SU-DHL-6 (cell line): Measurements from ENCODE around the gene FURIN.
"Not testable (repeated sequence)": the region's sequence is repeated elsewhere in the genome, so short reads cannot be mapped to it uniquely, and the experiment has no call there.

ENCODE experiments used
- H2AFZ ChIP-seq: fragments of 200-600 bp; sonication (generic); 2 replicates; pipeline ENCODE4 v1.6.1; 2014; ENCODE audit warnings: low read depth, mild to moderate bottlenecking, moderate library complexity, mixed read lengths, antibody characterized with exemption, low read length; ENCODE audit not compliant: severe bottlenecking
- H3F3A ChIP-seq: fragments of 200-600 bp; shearing (Covaris generic); 2 replicates; pipeline ENCODE4 v1.6.0; 2016; ENCODE audit warnings: antibody characterized with exemption, mild to moderate bottlenecking; ENCODE audit not compliant: insufficient read depth
- H3K27ac ChIP-seq: fragments of 200-600 bp; sonication (generic); 2 replicates; pipeline ENCODE4 v1.5.1; 2016; ENCODE audit warnings: low read depth, mild to moderate bottlenecking, low read length, moderate library complexity, mixed read lengths
- H3K27me3 ChIP-seq: fragments of 200-600 bp; sonication (generic), shearing (Covaris generic); 2 replicates; pipeline ENCODE4 v1.6.0; 2014; ENCODE audit warnings: mild to moderate bottlenecking, low read length
- H3K36me3 ChIP-seq: fragments of 200-600 bp; sonication (generic); 2 replicates; pipeline ENCODE4 v1.6.1; 2014; ENCODE audit warnings: mild to moderate bottlenecking, low read length, mixed read lengths
- H3K4me2 ChIP-seq: fragments of 300-600, 200-600 bp; shearing (Covaris generic), sonication (generic); 2 replicates; pipeline ENCODE4 v1.6.0; 2014; ENCODE audit warnings: low read length, low read depth, mild to moderate bottlenecking; ENCODE audit not compliant: poor library complexity, severe bottlenecking
- H3K4me3 ChIP-seq: fragments of 200-600 bp; sonication (generic); 2 replicates; pipeline ENCODE4 v1.5.1; 2014; ENCODE audit warnings: antibody characterized with exemption, low read length, mild to moderate bottlenecking, mixed read lengths; ENCODE audit not compliant: insufficient read depth, poor library complexity, severe bottlenecking
- H3K79me2 ChIP-seq: fragments of 200-600 bp; sonication (generic); 2 replicates; pipeline ENCODE4 v1.6.1; 2014; ENCODE audit warnings: mild to moderate bottlenecking, low read length, moderate library complexity; ENCODE audit not compliant: insufficient read depth
- H3K9ac ChIP-seq: fragments of 200-600 bp; sonication (generic); 2 replicates; pipeline ENCODE4 v1.7.0; 2014; ENCODE audit warnings: mild to moderate bottlenecking, low read length
- H3K9me2 ChIP-seq: fragments of 200-600 bp; sonication (generic); replicated peaks from 2 replicates; pipeline ENCODE4 v1.6.1; 2014; ENCODE audit warnings: low read length; ENCODE audit not compliant: insufficient read depth
- H3K9me3 ChIP-seq: fragments of 200-600 bp; sonication (generic); 2 replicates; pipeline ENCODE4 v1.6.1; 2014; ENCODE audit warnings: low read length, mixed read lengths; ENCODE audit not compliant: insufficient read depth
- H4K20me1 ChIP-seq: fragments of 200-600 bp; sonication (generic); 2 replicates; pipeline ENCODE4 v1.6.1; 2014; ENCODE audit warnings: low read depth, mild to moderate bottlenecking, antibody characterized with exemption, low read length, moderate library complexity, mixed read lengths
- EZH2phosphoT487 ChIP-seq: fragments of 200-600 bp; sonication (generic), shearing (Covaris generic); conservative IDR thresholded peaks from 2 replicates; pipeline ENCODE4 v1.6.1; 2018; ENCODE audit warnings: mild to moderate bottlenecking, antibody characterized with exemption, low read length, moderate library complexity, mixed read lengths
- TF ChIP-seq, protein P1 (sequence below): fragments of 200-600 bp; sonication (generic); IDR thresholded peaks from one replicate; pipeline ENCODE4 v1.5.1; 2017; ENCODE audit warnings: antibody characterized with exemption, mild to moderate bottlenecking, low read length, moderate library complexity; ENCODE audit not compliant: insufficient read depth, poor library complexity, severe bottlenecking

FURIN gene

DNA sequence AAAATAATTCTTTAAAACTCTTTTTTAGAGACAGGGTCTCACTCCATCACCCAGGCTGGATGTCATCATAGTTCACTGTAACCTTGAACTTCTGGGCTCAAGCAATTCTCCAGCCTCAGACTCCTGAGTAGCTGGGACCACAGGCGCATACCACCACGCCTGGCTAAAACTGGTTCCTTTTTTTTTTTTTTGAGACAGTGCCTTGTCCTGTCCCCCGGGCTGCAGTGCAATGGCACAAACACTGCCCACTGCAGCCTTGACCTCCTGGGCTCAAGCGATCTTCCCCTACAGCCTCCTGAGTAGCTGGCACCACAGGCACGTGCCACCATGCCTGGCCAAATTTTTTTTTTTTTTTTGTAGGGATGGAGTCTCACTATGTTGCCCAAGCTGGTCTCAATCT lies 23.7 kb upstream of the FURIN start:
- Histone ChIP-seq H3K27ac (no peak overlapping the region), H3K27me3 (no peaks in the 10 kb centered on the region), H2AFZ (no peak overlapping the region), H3K9ac (no peak overlapping the region), H3K4me2 (no peak overlapping the region), H3K79me2 (no peaks in the 10 kb centered on the region), H3K9me3 (no peaks in the 10 kb centered on the region), H3K36me3 (no peaks in the 10 kb centered on the region), H3K9me2 (no peaks in the 10 kb centered on the region), H4K20me1 (no peaks in the 10 kb centered on the region), H3K4me3 (no peak overlapping the region), H3F3A (no peaks in the 10 kb centered on the region)
- no peak for TF ChIP-seq EZH2phosphoT487
- TF ChIP-seq, protein P1, sequence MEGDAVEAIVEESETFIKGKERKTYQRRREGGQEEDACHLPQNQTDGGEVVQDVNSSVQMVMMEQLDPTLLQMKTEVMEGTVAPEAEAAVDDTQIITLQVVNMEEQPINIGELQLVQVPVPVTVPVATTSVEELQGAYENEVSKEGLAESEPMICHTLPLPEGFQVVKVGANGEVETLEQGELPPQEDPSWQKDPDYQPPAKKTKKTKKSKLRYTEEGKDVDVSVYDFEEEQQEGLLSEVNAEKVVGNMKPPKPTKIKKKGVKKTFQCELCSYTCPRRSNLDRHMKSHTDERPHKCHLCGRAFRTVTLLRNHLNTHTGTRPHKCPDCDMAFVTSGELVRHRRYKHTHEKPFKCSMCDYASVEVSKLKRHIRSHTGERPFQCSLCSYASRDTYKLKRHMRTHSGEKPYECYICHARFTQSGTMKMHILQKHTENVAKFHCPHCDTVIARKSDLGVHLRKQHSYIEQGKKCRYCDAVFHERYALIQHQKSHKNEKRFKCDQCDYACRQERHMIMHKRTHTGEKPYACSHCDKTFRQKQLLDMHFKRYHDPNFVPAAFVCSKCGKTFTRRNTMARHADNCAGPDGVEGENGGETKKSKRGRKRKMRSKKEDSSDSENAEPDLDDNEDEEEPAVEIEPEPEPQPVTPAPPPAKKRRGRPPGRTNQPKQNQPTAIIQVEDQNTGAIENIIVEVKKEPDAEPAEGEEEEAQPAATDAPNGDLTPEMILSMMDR = no peak

DNA sequence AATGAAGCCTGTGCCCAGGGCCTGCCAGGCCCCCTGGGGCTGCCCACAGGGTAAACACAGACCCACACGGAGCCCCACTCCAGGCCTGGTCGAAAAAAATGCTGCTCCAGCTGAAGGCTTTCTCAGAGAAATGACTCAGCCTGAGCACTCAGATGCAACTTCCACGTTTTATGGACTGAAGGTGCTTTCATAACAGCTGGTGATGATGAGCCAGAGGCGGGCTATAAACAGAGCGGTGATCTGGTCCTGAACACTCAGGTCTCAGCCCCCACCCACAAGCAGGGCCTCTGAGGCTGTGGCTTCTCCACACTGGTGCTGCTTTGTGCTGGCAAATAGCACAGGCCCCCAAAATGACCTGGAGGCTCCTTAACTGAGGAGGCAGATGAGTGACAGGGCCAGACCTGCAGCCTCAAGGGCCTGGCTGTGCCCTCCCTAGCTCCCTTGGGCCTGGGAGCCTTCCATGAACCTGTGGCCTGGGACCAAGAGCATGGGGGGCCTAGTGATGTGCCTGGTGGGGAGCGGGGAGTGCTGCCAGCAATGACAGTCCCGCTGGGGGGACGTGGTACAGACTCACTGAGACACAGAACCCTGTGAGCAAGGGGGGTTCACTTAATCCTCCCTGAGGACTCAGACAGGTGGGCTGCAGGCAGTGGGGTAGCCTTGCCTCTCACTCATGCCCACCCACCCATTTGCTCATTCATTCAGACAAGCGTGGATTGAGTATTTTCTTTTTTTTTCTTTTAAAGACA lies 23.0 kb upstream of the FURIN start:
- H3K4me3 ChIP-seq = no peak overlapping the region
- H3K9me2 ChIP-seq = no peaks in the 10 kb centered on the region
- H3K27me3 ChIP-seq = no peaks in the 10 kb centered on the region
- H3K27ac ChIP-seq = no peak overlapping the region
- H3K36me3 ChIP-seq = no peaks in the 10 kb centered on the region
- no peak overlapping the region for H3K9ac ChIP-seq
- TF ChIP-seq, protein P1 = no peak
- TF ChIP-seq EZH2phosphoT487 = no peak
- no peak overlapping the region for H2AFZ ChIP-seq
- no peak overlapping the region for H3K4me2 ChIP-seq
- H4K20me1 ChIP-seq = no peaks in the 10 kb centered on the region
- no peaks in the 10 kb centered on the region for H3F3A ChIP-seq
- H3K9me3 ChIP-seq = no peaks in the 10 kb centered on the region
- no peaks in the 10 kb centered on the region for H3K79me2 ChIP-seq

DNA sequence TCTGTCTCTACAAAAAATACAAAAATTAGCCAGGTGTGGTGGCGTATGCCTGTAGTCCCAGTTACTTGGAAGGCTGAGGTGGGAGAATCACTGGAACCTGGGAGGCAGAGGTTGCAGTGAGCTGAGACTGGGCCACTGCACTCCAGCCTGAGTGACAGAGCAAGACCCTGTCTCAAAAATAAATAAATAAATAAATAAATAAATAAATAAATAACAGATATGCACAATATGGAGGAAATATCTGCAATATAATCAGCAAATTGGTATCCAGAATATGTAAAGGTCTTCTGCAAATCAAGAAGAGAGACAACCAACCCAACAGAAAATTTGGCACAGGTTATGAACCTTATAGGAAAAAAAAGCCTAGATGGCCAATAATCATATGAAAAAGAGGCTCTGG lies 19.0 kb upstream of the FURIN start:
- H3K4me2 ChIP-seq, H4K20me1 ChIP-seq, H3K36me3 ChIP-seq, H3F3A ChIP-seq, H3K79me2 ChIP-seq, H3K9me3 ChIP-seq, H3K9me2 ChIP-seq, H2AFZ ChIP-seq, H3K27me3 ChIP-seq, H3K9ac ChIP-seq, H3K27ac ChIP-seq, H3K4me3 ChIP-seq: not testable (repeated sequence)

DNA sequence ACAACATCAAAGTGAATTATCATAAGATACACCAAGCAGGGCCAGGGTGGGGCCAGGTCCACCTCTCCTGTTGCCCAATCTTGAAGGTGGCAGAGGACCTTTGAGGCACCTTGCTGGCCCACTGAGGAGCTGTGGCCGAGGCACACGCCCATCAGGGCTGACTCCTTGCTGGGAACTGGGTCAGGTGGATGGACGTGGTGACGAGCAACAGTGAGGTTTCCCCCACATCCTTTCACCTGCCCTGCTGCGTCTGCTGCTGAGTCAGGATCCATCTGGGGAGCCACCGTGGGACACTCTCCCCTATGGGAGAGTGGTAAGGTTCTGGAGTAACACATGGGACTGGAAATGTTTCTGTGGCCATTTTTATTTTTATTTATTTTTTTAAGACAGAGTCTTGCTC lies 17.3 kb upstream of the FURIN start:
- Histone ChIP-seq H3F3A (no peaks in the 10 kb centered on the region), H3K36me3 (no peaks in the 10 kb centered on the region), H3K79me2 (no peaks in the 10 kb centered on the region), H2AFZ (no peak overlapping the region), H3K4me3 (no peak overlapping the region), H3K27ac (no peak overlapping the region), H3K9me3 (no peaks in the 10 kb centered on the region), H3K9me2 (no peaks in the 10 kb centered on the region), H3K27me3 (no peaks in the 10 kb centered on the region), H3K4me2 (no peak overlapping the region), H3K9ac (no peak overlapping the region), H4K20me1 (no peaks in the 10 kb centered on the region)
- TF ChIP-seq, protein P1 = no peak
- no peak for TF ChIP-seq EZH2phosphoT487
